ENCODE results near the gene IFTAP. TPM values are rescaled to one million over a fixed set of nuclear protein-coding genes. Genes with fewer than 3 reads are reported as not detected.

The IFTAP gene
- total RNA-seq, 2 donors from 2014 or later, result 18.3 to 41.0 TPM

DNA sequence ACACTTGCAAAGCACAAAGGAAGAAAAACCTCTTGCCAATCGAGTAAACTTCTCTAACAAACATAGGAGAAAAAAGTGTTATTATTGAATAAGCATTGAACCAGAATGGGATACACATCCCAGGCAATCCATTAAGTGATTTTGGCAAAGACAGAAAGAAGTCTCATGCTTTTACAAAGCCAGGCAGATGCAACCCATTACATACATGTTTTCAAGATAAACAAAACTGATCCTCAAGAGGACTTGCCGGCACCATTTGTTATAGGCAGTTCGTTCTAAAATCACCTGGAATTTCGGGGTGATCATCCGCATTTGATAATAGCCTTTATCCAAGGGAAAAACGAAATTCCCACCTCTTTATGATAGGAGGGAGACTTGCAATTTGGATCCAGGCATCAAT, 101.3 kb downstream of the IFTAP start:
- TF ChIP-seq, protein P1, sequence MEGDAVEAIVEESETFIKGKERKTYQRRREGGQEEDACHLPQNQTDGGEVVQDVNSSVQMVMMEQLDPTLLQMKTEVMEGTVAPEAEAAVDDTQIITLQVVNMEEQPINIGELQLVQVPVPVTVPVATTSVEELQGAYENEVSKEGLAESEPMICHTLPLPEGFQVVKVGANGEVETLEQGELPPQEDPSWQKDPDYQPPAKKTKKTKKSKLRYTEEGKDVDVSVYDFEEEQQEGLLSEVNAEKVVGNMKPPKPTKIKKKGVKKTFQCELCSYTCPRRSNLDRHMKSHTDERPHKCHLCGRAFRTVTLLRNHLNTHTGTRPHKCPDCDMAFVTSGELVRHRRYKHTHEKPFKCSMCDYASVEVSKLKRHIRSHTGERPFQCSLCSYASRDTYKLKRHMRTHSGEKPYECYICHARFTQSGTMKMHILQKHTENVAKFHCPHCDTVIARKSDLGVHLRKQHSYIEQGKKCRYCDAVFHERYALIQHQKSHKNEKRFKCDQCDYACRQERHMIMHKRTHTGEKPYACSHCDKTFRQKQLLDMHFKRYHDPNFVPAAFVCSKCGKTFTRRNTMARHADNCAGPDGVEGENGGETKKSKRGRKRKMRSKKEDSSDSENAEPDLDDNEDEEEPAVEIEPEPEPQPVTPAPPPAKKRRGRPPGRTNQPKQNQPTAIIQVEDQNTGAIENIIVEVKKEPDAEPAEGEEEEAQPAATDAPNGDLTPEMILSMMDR (IDR thresholded peaks at IDR 0.05), result no peak
- H3K9me3 ChIP-seq, result no peaks in the 10 kb centered on the region
- H3K27ac ChIP-seq, result no peak overlapping the region
- H3K4me1 ChIP-seq (ENCODE audit: control insufficient read depth in 1 of 2, low read depth in 2 of 2), result no peaks in the 10 kb centered on the region
- H3K36me3 ChIP-seq, result no peaks in the 10 kb centered on the region
- H3K4me3 ChIP-seq, result no peak overlapping the region
- DNase-seq (ENCODE audit: low spot score) (no peak), ATAC-seq (ENCODE audit: insufficient number of reproducible peaks, low FRiP score, low read depth) (no peak)
- no peaks in the 10 kb centered on the region for H3K27me3 ChIP-seq (replicated peaks; ENCODE audit: insufficient read depth)

DNA sequence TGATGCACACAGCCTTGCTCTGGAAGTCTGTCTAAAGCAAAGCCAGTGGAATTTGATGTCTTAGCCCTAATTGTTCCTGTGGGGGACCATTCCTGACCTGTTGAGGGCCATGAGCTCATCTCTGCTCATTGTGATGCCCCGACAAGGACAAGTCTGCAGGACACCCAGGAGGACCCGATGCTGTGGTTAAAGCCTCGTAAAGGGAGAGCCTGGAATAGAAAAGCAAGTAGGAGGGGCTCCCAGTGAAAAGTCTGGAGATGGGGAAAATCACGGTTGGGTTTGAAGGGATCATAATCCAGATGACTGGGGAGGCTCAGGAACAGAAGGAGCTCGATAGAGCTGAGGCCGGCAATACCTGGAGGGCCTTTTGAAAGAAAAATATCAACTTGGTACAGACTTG, 102.2 kb downstream of the IFTAP start:
- Histone ChIP-seq H3K36me3 (no peaks in the 10 kb centered on the region), H3K4me3 (no peak overlapping the region), H3K27me3 (replicated peaks; ENCODE audit: insufficient read depth) (no peaks in the 10 kb centered on the region), H3K4me1 (ENCODE audit: control insufficient read depth in 1 of 2, low read depth in 2 of 2) (no peaks in the 10 kb centered on the region), H3K9me3 (no peaks in the 10 kb centered on the region), H3K27ac (no peak overlapping the region)
- DNase-seq (ENCODE audit: low spot score) (no peak), ATAC-seq (ENCODE audit: insufficient number of reproducible peaks, low FRiP score, low read depth) (no peak)
- TF ChIP-seq, protein P1 (IDR thresholded peaks at IDR 0.05), result no peak

DNA sequence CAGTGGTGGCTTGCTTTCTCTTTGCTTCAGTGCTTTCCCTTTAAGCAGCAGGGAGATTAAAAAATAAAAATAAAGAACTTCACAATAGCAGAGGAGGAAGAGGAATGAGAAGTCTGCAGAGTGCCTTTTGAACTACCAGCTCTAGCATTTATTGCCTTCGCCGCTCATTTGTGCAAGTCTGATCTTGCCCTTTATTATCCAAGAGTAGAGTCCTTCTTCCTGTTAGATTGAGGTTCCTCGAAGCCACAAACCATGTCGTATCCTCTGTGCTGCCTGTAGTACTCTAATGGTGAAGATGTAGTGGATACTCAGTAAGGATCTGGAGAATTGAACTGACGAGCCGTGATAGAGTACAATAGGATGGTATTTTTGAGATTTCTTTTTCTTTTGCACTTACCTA, 105.0 kb downstream of the IFTAP start:
- Histone ChIP-seq H3K27ac (no peak overlapping the region), H3K4me3 (no peak overlapping the region), H3K4me1 (ENCODE audit: control insufficient read depth in 1 of 2, low read depth in 2 of 2) (no peaks in the 10 kb centered on the region), H3K36me3 (no peaks in the 10 kb centered on the region), H3K9me3 (no peaks in the 10 kb centered on the region), H3K27me3 (replicated peaks; ENCODE audit: insufficient read depth) (no peaks in the 10 kb centered on the region)
- TF ChIP-seq, protein P1 (IDR thresholded peaks at IDR 0.05), result no peak
- DNase-seq (ENCODE audit: low spot score), result no peak
- ATAC-seq (ENCODE audit: insufficient number of reproducible peaks, low FRiP score, low read depth), result no peak

DNA sequence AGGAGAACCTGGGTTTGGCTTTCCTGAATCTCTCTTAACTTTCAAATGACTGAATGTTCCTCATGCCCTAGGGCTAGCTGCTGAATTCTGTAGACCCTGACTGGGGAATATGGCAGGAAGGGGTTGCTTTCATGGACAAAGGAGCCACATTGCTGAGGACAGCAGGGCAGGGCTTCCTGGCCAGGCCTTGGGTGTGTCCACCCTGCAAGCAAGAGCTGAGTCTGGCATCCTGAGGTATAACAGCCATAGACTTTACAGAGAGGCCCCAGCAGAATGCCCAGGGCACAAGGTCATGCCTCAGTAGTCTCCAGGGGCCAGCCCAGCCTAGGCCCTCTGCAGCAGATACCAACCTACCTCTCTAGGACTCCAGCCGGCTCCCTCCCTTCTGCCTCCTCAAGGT, 105.9 kb downstream of the IFTAP start:
- Histone ChIP-seq H3K4me3 (no peak overlapping the region), H3K36me3 (no peaks in the 10 kb centered on the region), H3K9me3 (no peaks in the 10 kb centered on the region), H3K4me1 (ENCODE audit: control insufficient read depth in 1 of 2, low read depth in 2 of 2) (no peaks in the 10 kb centered on the region), H3K27me3 (replicated peaks; ENCODE audit: insufficient read depth) (no peaks in the 10 kb centered on the region), H3K27ac (no peak overlapping the region)
- TF ChIP-seq, protein P1 (IDR thresholded peaks at IDR 0.05), result no peak
- DNase-seq (ENCODE audit: low spot score) (no peak), ATAC-seq (ENCODE audit: insufficient number of reproducible peaks, low FRiP score, low read depth) (no peak)

DNA sequence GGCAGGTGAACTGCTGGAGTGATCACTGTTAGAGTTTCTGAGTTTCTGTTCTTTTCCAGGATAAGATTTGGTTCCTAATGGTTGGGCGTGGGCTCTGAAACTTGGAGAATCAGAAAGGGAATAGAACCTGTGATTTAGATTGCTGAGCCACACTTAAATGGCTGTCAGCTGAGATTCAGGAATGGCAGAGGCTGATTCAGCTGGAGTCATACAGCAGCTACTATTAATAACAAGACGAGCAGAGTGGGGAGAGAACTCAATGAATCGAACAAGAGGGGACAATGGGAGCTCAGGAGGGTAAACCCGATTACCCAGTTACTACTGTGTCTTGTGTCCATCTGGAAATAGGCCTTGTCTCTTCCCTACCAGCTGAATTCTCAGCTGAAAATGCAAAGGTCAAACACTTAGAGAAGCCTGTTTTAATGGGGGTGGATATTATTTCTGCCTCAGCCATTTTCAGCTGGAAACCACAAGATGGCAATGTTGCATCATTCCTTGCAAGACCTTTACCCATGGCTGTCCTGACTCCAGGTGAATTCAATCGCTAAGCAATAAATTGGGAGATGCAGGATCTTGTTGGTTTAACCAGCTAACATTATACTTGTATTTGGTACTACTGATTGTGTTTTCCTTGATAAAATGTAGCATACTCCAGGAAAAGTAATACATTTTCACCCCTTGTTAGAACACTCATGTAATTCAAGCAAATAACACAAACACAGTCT, 108.2 kb downstream of the IFTAP start:
- Histone ChIP-seq H3K36me3 (no peaks in the 10 kb centered on the region), H3K4me3 (no peak overlapping the region), H3K27ac (no peak overlapping the region), H3K27me3 (replicated peaks; ENCODE audit: insufficient read depth) (no peaks in the 10 kb centered on the region), H3K9me3 (no peaks in the 10 kb centered on the region), H3K4me1 (ENCODE audit: control insufficient read depth in 1 of 2, low read depth in 2 of 2) (no peaks in the 10 kb centered on the region)
- DNase-seq (ENCODE audit: low spot score) (no peak), ATAC-seq (ENCODE audit: insufficient number of reproducible peaks, low FRiP score, low read depth) (peak; percentile 75)
- TF ChIP-seq, protein P1 (IDR thresholded peaks at IDR 0.05), result peak; percentile 71

Data from thoracic aorta (tissue), 2 donors.